ENCODE results near the gene IFNAR1. TPM values are rescaled to one million over a fixed set of nuclear protein-coding genes. Genes with fewer than 3 reads are reported as not detected.

Gene IFNAR1
- total and polyA plus RNA-seq, 2 donors (not counting 1 experiment from before 2014, with no cell fraction given), result 14.8 to 55.7 TPM

- Histone ChIP-seq H3K79me2 (ENCODE audit: control insufficient read depth, insufficient read depth, low read length) (peaks cover 4% of the 10 kb centered on the region), H3K9ac (ENCODE audit: low read length) (no peak overlapping the region), H3K27me3 (replicated peaks in 1 of 4; ENCODE audit: control extremely low read depth in 1 of 4, control insufficient read depth in 3 of 4, insufficient read depth in 4 of 4, low read length in 3 of 4) (no peaks in the 10 kb centered on the region), H3K4me1 (ENCODE audit: control insufficient read depth in 2 of 2, insufficient read depth in 2 of 2, low read length in 2 of 2) (peaks cover 25 to 37% of the 10 kb centered on the region in 2 donors), H2AFZ (ENCODE audit: insufficient read depth, low read depth, low read length, poor library complexity, severe bottlenecking) (no peak overlapping the region), H3K9me3 (ENCODE audit: control extremely low read depth in 1 of 3, control insufficient read depth in 2 of 3, insufficient read depth in 1 of 3, low read length in 2 of 3) (peaks cover 0 to 12% (median 0%) of the 10 kb centered on the region in 3 donors), H3K4me2 (replicated peaks; ENCODE audit: low read depth, low read length, poor library complexity, severe bottlenecking) (peak overlapping the region; percentile 0), H3K36me3 (replicated peaks in 1 of 2; ENCODE audit: control extremely low read depth in 1 of 2, control insufficient read depth in 1 of 2, extremely low read depth in 1 of 2, insufficient read depth in 2 of 2, low read length in 1 of 2) (no peaks in the 10 kb centered on the region), H3K4me3 (ENCODE audit: control extremely low read depth in 1 of 5, extremely low read depth in 1 of 5, insufficient read depth in 1 of 5, low read depth in 2 of 5, low read length in 4 of 5) (no peak overlapping the region), H4K20me1 (ENCODE audit: control insufficient read depth, insufficient read depth, low read length, poor library complexity, severe bottlenecking) (no peaks in the 10 kb centered on the region), H3K27ac (ENCODE audit: low read length in 2 of 2) (no peak overlapping the region)
- TF ChIP-seq, protein P1, sequence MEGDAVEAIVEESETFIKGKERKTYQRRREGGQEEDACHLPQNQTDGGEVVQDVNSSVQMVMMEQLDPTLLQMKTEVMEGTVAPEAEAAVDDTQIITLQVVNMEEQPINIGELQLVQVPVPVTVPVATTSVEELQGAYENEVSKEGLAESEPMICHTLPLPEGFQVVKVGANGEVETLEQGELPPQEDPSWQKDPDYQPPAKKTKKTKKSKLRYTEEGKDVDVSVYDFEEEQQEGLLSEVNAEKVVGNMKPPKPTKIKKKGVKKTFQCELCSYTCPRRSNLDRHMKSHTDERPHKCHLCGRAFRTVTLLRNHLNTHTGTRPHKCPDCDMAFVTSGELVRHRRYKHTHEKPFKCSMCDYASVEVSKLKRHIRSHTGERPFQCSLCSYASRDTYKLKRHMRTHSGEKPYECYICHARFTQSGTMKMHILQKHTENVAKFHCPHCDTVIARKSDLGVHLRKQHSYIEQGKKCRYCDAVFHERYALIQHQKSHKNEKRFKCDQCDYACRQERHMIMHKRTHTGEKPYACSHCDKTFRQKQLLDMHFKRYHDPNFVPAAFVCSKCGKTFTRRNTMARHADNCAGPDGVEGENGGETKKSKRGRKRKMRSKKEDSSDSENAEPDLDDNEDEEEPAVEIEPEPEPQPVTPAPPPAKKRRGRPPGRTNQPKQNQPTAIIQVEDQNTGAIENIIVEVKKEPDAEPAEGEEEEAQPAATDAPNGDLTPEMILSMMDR (IDR thresholded peaks at IDR 0.05), result no peak
- TF ChIP-seq EZH2 (IDR thresholded peaks at IDR 0.05; ENCODE audit: borderline replicate concordance, insufficient read depth, low read depth, low read length, poor library complexity, severe bottlenecking), result no peak
- ChIA-PET CTCF (interaction anchor here (1.2 kb wide), 1 partner anchor 13 kb away, joined by 5 read pairs; no protein-coding TSS in a partner anchor), POLR2A (interaction anchor here (0.7 kb wide), 1 partner anchor 677 kb away, joined by 6 read pairs; no protein-coding TSS in a partner anchor)
- intact Hi-C loops (cut with micrococcal nuclease), result no loop called here
- Mint-ChIP-seq H3K4me3 (no peak overlapping the region), H3K27me3 (no peaks in the 10 kb centered on the region), H3K27ac (no peak overlapping the region), H3K4me1 (peaks cover 46% of the 10 kb centered on the region), H3K9me3 (ENCODE audit: insufficient read depth) (no peaks in the 10 kb centered on the region)
- no peak for DNase-seq
- no peak for ATAC-seq (ENCODE audit: low read depth)
- no CpG with 5 or more reads among the region's 5 CpGs for WGBS (ENCODE audit: insufficient coverage)
These were observed 68.6 kb downstream of the IFNAR1 start for GRCh38 chr21:33393348-33393747.

- intact Hi-C loops (cut with micrococcal nuclease), result no loop called here
- peaks cover 49% of the 10 kb centered on the region for H3K4me1 Mint-ChIP-seq
- WGBS (ENCODE audit: insufficient coverage), result 27% methylated on average over 3 of the region's 8 CpGs
- Histone ChIP-seq H3K9me3 (ENCODE audit: control extremely low read depth in 1 of 3, control insufficient read depth in 2 of 3, insufficient read depth in 1 of 3, low read length in 2 of 3) (peaks cover 0 to 12% (median 0%) of the 10 kb centered on the region in 3 donors), H2AFZ (ENCODE audit: insufficient read depth, low read depth, low read length, poor library complexity, severe bottlenecking) (peak overlapping the region; percentile 52), H3K27ac (ENCODE audit: low read length in 2 of 2) (no peak overlapping the region), H4K20me1 (ENCODE audit: control insufficient read depth, insufficient read depth, low read length, poor library complexity, severe bottlenecking) (no peaks in the 10 kb centered on the region), H3K27me3 (replicated peaks in 1 of 4; ENCODE audit: control extremely low read depth in 1 of 4, control insufficient read depth in 3 of 4, insufficient read depth in 4 of 4, low read length in 3 of 4) (no peaks in the 10 kb centered on the region), H3K4me3 (ENCODE audit: control extremely low read depth in 1 of 5, extremely low read depth in 1 of 5, insufficient read depth in 1 of 5, low read depth in 2 of 5, low read length in 4 of 5) (no peak overlapping the region), H3K36me3 (replicated peaks in 1 of 2; ENCODE audit: control extremely low read depth in 1 of 2, control insufficient read depth in 1 of 2, extremely low read depth in 1 of 2, insufficient read depth in 2 of 2, low read length in 1 of 2) (no peaks in the 10 kb centered on the region), H3K4me1 (ENCODE audit: control insufficient read depth in 2 of 2, insufficient read depth in 2 of 2, low read length in 2 of 2) (peaks cover 25 to 37% of the 10 kb centered on the region in 2 donors), H3K79me2 (ENCODE audit: control insufficient read depth, insufficient read depth, low read length) (peaks cover 4% of the 10 kb centered on the region), H3K4me2 (replicated peaks; ENCODE audit: low read depth, low read length, poor library complexity, severe bottlenecking) (peak overlapping the region; percentile 25), H3K9ac (ENCODE audit: low read length) (no peak overlapping the region)
- peak overlapping the region; percentile 5 for H3K4me3 Mint-ChIP-seq
- peak overlapping the region; percentile 32 for H3K27ac Mint-ChIP-seq
- TF ChIP-seq, protein P1 (IDR thresholded peaks at IDR 0.05), result no peak
- no peak for TF ChIP-seq EZH2 (IDR thresholded peaks at IDR 0.05; ENCODE audit: borderline replicate concordance, insufficient read depth, low read depth, low read length, poor library complexity, severe bottlenecking)
- peak; percentile 41 for DNase-seq
- peak; percentile 45 for ATAC-seq (ENCODE audit: low read depth)
- CTCF ChIA-PET, result no interaction called here
- POLR2A ChIA-PET, result interaction anchor here (0.7 kb wide), 1 partner anchor 20 kb away, joined by 4 read pairs; no protein-coding TSS in a partner anchor
- H3K9me3 Mint-ChIP-seq (ENCODE audit: insufficient read depth), result no peaks in the 10 kb centered on the region
- H3K27me3 Mint-ChIP-seq, result no peaks in the 10 kb centered on the region
These were observed 69.5 kb downstream of the IFNAR1 start for GRCh38 chr21:33394260-33394659.
